Subcutaneous abdominal adipose tissue (tissue), 5 donors: Measurements from ENCODE around the gene RPF1.
A peak's percentile ranks its signal among the peaks of the same experiment; 100 is the strongest.
"Not testable (repeated sequence)": the region's sequence is repeated elsewhere in the genome, so short reads cannot be mapped to it uniquely, and the experiment has no call there.

Experiments used
- H3K27ac ChIP-seq: one replicate; pipeline ENCODE4 v1.7.0; 2013; ENCODE audit warnings: low read depth, mild to moderate bottlenecking, inconsistent platforms, low read length, moderate library complexity
- H3K27me3 ChIP-seq, 5 donors: one replicate each; pipeline ENCODE4 v1.7.0; 2013; ENCODE audit warnings: low read length in 5 of 5, inconsistent platforms in 1 of 5; ENCODE audit not compliant: control insufficient read depth in 5 of 5, insufficient read depth in 4 of 5
- H3K36me3 ChIP-seq, 5 donors: one replicate each; pipeline ENCODE4 v1.7.0; 2013; ENCODE audit warnings: low read length in 5 of 5; ENCODE audit not compliant: control insufficient read depth in 5 of 5, insufficient read depth in 5 of 5
- H3K4me1 ChIP-seq, 5 donors: one replicate each; pipeline ENCODE4 v1.7.0; 2013; ENCODE audit warnings: low read length in 5 of 5, mild to moderate bottlenecking in 3 of 5, moderate library complexity in 1 of 5; ENCODE audit not compliant: control insufficient read depth in 5 of 5, insufficient read depth in 5 of 5
- H3K4me3 ChIP-seq, 5 donors: one replicate each; pipeline ENCODE4 v1.7.0; 2013; ENCODE audit warnings: low read length in 5 of 5, low read depth in 1 of 5
- H3K9ac ChIP-seq, 5 donors: one replicate each; pipeline ENCODE4 v1.7.0; 2013; ENCODE audit warnings: low read length in 5 of 5, mild to moderate bottlenecking in 4 of 5, moderate library complexity in 3 of 5
- H3K9me3 ChIP-seq, 5 donors: one replicate each; pipeline ENCODE4 v1.7.0; 2013; ENCODE audit warnings: low read length in 5 of 5; ENCODE audit not compliant: control insufficient read depth in 5 of 5
- donor health status: healthy.
- donor health status: healthy.
- donor health status: healthy.
- donor health status: healthy.
- donor health status: healthy.

Gene RPF1

DNA sequence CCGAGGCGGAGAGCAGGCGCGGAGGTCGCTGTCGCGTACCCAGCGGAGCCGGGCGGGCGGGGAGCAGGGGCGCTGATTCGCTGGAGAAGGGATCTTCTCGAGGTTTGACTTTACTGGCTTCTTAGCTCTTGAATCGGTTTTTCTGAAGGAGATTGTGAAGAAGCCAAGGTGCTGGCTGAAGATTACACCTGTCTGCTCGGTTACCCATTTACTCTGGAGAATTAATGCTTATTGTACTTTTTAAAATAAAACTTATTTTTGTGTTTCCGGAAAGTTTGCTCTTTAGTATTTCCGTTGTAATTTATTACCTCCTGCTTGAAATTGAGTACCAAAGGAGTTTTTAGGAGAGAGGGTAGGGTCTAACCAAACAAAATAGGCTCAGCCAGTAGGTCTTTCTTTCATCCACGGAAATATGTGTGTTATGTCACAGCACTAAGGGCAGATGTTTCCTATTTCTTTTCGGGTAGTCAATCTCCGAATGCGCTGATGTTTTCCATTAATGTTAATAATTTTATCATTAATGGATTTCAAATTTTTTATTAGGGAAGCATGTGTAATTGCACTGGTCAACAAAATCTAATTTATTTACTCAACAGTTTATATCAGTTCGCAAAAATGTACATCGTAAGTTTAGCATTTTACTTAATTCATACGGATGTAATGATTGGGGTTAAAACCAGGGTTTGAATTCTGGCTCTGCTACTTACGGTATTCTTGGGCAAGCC is 27.8 kb downstream of the RPF1 start:
- Histone ChIP-seq H3K27ac (peak overlapping the region; percentile 88), H3K9ac (peak overlapping the region; percentile 64 to 97 (median 85))

DNA sequence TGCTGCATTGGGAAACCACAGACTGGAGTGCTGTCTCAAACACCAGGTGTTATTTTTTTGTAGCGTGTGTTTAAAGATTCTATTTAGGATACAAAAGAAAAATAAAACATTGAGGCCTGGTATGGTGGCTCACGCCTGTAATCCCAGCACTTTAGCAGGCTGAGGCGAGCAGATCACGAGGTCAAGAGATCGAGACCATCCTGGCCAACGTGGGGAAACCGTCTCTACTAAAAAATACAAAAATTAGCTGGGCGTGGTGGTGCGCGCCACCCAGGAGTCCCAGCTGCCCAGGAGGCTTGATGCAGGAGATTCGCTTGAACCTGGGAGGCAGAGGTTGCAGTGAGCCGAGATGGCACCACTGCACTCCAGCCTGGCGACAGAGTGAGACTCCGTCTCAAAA is 28.8 kb downstream of the RPF1 start:
- not testable (repeated sequence) for H3K9ac ChIP-seq, H3K27ac ChIP-seq, H3K9me3 ChIP-seq, H3K4me3 ChIP-seq, H3K36me3 ChIP-seq, H3K27me3 ChIP-seq
- H3K4me1 ChIP-seq = peaks cover 0 to 30% (median 28%) of the 10 kb centered on the region in 5 donors

More for the DNA sequence above, 27.8 kb downstream of the RPF1 start:
- H3K4me3 ChIP-seq = peak overlapping the region; percentile 69 to 94 (median 83)
- H3K36me3 ChIP-seq = no peaks in the 10 kb centered on the region
- H3K9me3 ChIP-seq = peaks cover 0 to 2% (median 0%) of the 10 kb centered on the region in 5 donors
- H3K4me1 ChIP-seq = peaks cover 0 to 34% (median 31%) of the 10 kb centered on the region in 5 donors
- H3K27me3 ChIP-seq = no peaks in the 10 kb centered on the region

DNA sequence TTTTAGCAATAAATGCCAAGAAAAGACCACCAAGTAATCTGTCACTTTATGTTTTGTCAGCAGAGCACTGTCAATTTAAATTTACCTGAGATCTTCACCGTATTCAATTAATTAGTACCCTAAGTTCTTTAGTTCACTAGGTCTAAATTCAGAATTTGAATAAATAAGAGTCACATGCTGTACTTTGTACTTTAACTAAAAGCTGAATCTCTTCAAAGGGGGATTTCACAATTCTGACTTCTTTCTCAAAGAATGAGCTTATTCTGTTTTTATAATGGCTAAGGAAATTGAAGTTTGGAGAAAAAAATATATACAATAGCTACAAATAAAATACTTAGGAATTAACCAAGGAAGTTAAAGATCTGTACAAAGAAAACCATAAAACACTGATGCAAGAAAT is 29.4 kb downstream of the RPF1 start:
- H3K4me1 ChIP-seq = peaks cover 0 to 24% (median 22%) of the 10 kb centered on the region in 5 donors
- H3K36me3 ChIP-seq = no peaks in the 10 kb centered on the region
- H3K27me3 ChIP-seq = no peaks in the 10 kb centered on the region
- H3K27ac ChIP-seq = no peak overlapping the region
- no peak overlapping the region for H3K9ac ChIP-seq
- H3K4me3 ChIP-seq = no peak overlapping the region
- peaks cover 0 to 2% (median 0%) of the 10 kb centered on the region in 5 donors for H3K9me3 ChIP-seq

DNA sequence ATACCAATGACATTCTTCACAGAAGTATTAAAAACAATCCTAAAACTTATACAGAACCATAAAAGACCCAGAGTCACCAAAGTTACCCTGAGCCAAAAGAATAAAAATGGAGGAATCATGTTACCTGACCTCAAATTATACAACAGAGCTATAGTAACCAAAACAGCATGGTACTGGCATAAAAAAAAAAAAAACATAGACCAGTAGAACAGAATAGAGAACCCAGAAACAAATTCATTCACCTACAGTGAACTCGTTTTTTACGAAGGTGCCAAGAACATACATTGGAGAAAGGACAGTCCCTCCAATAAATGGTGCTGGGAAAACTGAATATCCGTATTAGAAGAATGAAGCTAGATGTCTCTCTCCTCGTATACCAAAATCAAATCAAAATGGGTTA is 30.0 kb downstream of the RPF1 start:
- H3K4me1 ChIP-seq = peaks cover 0 to 19% (median 17%) of the 10 kb centered on the region in 5 donors
- peaks cover 0 to 2% (median 0%) of the 10 kb centered on the region in 5 donors for H3K9me3 ChIP-seq
- no peak overlapping the region for H3K9ac ChIP-seq
- H3K27me3 ChIP-seq = no peaks in the 10 kb centered on the region
- no peak overlapping the region for H3K27ac ChIP-seq
- H3K36me3 ChIP-seq = no peaks in the 10 kb centered on the region
- no peak overlapping the region for H3K4me3 ChIP-seq

DNA sequence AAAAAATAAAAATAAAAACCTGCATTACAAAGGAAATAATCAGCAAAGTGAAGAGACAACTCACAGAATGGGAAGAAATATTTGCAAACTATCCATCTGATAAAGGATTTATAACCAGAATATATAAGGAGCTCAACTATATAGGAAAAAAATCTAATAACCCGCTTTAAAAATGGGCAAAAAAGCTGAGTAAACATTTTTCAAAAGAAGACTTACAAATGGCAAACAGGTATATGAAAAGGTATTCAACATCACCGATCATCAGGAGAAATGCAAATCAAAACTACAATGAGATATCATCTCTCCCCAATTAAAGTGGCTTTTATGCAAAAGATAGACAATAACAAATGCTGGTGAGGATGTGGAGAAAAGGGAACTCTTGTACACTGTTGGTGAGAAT is 31.1 kb downstream of the RPF1 start:
- Histone ChIP-seq H3K27me3 (no peaks in the 10 kb centered on the region), H3K9ac (no peak overlapping the region), H3K4me1 (peaks cover 0 to 7% (median 6%) of the 10 kb centered on the region in 5 donors), H3K9me3 (peaks cover 0 to 2% (median 0%) of the 10 kb centered on the region in 5 donors), H3K27ac (no peak overlapping the region), H3K4me3 (no peak overlapping the region), H3K36me3 (no peaks in the 10 kb centered on the region)

DNA sequence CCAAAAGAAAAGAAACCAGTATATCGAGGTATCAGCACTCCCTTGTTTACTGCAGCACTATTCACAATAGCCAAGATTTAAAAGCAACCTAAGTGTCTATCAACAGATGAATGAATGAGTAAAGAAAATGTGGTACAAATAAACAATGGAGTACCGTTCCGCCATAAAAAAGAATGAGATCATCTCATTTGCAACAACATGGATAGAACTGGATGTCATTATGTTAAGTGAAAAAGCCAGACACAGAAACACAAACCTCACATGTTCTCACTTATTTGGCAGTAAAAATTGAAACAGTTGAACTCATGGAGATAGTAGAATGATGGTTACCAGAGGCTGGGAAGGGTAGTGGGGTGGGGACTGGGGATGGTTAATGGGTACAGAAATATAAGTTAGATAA is 31.6 kb downstream of the RPF1 start:
- Histone ChIP-seq H3K4me3 (no peak overlapping the region), H3K9me3 (peaks cover 0 to 2% (median 0%) of the 10 kb centered on the region in 5 donors), H3K4me1 (peaks cover 0 to 7% (median 6%) of the 10 kb centered on the region in 5 donors), H3K27me3 (no peaks in the 10 kb centered on the region), H3K36me3 (no peaks in the 10 kb centered on the region), H3K9ac (no peak overlapping the region), H3K27ac (no peak overlapping the region)

DNA sequence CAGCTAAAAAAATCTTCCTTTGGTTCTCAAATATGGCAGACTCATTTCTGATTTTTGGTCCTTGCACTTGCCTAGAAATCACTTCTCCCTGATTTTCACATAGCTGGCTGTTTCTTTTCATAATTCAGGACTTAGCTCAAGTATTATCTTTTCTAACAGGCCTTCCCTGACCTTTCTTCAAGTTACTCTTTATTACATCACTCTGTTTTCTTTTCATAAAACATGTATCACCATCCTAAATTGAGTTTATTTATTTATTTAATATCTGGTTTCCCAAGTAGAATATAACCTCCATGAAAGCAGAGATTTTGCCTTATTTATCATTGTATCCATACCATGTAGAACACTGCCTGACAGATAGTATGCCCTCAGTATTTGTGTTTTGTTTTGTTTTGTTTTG is 45.5 kb downstream of the RPF1 start:
- H3K36me3 ChIP-seq = peaks cover 0 to 3% (median 3%) of the 10 kb centered on the region in 5 donors
- H3K4me1 ChIP-seq = no peaks in the 10 kb centered on the region
- H3K27ac ChIP-seq = no peak overlapping the region
- no peak overlapping the region for H3K4me3 ChIP-seq
- H3K27me3 ChIP-seq = no peaks in the 10 kb centered on the region
- no peak overlapping the region for H3K9ac ChIP-seq
- H3K9me3 ChIP-seq = no peaks in the 10 kb centered on the region

DNA sequence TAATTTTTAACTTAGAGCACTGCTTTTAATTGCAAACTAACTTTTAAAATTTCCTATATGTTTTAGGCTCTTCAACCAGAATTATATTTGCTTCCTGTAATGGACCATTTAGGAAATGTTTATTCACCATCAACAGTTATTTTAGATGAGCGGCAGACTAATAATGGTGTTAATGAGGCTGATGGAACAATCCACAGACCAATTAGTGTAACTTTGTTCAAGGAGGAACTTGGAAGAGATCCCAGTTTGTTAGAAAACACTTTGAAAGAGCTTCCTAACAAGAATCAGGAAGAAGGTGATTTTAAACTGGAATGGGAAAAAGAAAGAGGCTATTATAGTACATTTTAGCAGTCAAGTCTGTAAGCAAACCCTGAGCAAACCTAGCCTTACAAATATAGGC is 46.7 kb downstream of the RPF1 start:
- peaks cover 0 to 7% (median 3%) of the 10 kb centered on the region in 5 donors for H3K36me3 ChIP-seq
- no peak overlapping the region for H3K4me3 ChIP-seq
- no peak overlapping the region for H3K27ac ChIP-seq
- no peaks in the 10 kb centered on the region for H3K4me1 ChIP-seq
- no peak overlapping the region for H3K9ac ChIP-seq
- no peaks in the 10 kb centered on the region for H3K27me3 ChIP-seq
- no peaks in the 10 kb centered on the region for H3K9me3 ChIP-seq

DNA sequence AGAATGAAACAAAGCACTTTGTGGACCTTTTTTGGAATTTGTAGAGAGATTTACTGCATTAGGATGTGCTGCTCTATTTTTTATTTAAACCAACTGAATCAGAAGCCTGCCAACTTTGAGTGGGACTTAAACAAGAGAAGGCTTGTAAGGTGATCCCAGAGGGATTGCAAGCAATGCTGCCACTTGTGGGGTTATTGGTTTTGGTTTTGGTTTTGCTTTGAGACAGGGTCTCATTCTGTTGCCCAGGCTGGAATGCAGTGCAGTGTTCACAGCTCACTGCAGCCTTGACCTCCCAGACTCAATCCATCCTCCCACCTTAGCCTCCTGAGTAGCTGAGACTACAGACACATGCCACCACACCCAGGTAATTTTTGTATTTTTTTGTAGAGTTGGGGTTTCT is 59.5 kb downstream of the RPF1 start:
- no peaks in the 10 kb centered on the region for H3K9me3 ChIP-seq
- no peaks in the 10 kb centered on the region for H3K27me3 ChIP-seq
- no peak overlapping the region for H3K4me3 ChIP-seq
- no peak overlapping the region for H3K27ac ChIP-seq
- peaks cover 0 to 29% (median 13%) of the 10 kb centered on the region in 5 donors for H3K36me3 ChIP-seq
- H3K4me1 ChIP-seq = no peaks in the 10 kb centered on the region
- no peak overlapping the region for H3K9ac ChIP-seq

DNA sequence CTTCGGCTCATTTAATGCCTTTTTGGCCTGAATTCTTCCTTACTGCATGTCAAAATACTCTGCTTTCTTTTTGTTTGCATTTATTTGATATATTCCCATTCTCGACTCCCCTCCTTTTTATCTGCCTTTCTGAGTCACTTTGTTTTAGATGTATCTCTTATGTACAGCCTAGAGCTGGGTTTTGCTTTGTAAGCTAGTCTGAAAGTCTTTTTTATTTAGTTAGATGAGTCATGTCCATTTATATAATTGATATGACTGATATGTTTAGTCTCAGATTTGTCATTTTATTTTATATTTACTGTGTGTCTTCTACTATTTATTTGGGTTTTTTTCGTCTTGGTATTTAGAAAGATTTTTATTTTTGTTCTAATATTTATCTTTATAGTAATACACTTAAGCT is 60.9 kb downstream of the RPF1 start:
- Histone ChIP-seq H3K4me3 (no peak overlapping the region), H3K9me3 (no peaks in the 10 kb centered on the region), H3K27ac (no peak overlapping the region), H3K4me1 (no peaks in the 10 kb centered on the region), H3K36me3 (peaks cover 0 to 29% (median 13%) of the 10 kb centered on the region in 5 donors), H3K9ac (no peak overlapping the region), H3K27me3 (no peaks in the 10 kb centered on the region)
